NCI-H1092 (cell line): ENCODE data around the gene ANKS1A.

ENCODE experiments used
- DNase-seq: peaks from one replicate; lab custom pipeline; 2025; lab: John Stamatoyannopoulos, UW

ANKS1A gene

DNA sequence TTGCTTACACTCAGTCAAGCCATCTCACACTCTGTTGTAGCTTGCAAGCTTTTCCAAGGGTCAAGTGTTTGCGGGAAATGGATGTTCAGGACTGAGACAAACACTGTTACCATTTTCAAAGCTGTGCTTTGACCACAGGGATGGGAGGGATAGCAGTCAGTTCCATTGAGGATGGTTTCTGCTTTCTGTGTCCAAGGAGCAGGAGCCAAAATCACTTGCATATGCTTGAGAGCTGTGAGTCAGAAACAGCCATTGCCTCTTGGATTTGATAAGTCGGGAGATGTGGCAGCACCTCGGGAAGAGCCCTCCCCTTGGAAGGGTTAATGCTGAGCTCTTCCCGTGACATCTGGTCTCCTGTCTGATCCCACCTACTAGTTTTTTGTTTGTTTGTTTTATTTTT lies 166.8 kb downstream of the ANKS1A start:
- no peak for DNase-seq

DNA sequence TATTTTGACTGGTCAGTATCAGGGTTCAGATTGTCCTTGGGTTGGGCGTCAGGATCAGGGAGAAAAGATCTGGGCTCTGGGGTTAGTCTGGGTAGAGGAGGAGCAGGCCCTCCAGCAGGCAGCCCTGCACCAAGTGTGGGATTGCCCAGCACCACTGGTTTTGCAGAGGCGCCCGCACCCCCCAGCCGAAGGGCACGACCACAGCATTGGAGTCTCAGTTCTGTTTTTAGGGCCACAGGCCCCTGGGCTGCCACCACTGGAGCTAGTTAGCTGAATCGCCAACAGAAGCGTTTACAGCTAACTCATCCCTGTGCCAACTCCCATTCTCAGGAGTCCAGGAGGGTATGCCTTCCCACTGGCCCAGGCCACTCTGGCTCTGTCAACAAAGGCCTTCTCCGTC lies 167.9 kb downstream of the ANKS1A start:
- no peak for DNase-seq

DNA sequence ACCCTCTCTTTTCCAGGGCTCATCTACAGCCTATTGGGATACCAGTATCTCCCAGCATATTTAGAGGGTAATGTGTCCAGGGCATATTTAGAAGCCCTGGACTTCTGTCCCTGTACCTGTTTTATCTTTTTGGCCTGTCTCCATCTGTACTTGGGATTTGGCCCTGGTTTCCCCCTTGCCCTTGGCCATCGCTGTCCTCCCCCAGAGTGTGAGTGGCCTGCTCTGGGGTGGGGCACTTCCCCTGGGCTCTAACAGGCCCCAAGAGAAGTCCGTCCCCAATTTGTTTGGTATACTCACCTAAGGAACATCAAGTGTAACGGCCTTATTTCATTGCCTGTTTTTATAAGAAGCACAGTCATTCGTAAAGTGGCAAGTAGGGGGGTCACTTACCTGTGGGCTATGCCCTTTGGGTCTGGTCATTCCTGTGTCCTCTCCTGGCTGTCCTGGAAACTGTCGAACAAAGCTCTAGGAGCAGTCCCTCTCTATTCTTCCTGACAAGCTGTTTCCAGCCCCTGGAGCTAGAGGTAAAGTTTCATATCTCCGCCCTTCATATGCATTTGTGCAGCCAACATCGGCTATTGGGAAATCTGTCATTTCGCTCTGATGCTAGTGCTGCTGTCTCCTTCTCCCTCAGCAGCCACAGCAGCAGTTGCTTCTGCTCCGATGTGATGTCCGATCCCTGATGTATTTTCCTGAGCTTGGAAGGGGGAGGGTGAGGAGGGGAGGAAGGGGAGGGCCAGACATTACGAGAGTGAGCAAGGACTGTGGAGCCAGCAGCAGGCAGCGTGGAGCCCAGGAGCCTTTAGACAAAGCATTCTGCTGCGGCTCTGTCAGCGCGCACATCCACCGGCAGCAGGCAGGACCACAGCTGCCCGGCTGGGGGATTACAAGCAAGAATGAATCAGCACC lies 168.6 kb downstream of the ANKS1A start:
- no peak for DNase-seq

DNA sequence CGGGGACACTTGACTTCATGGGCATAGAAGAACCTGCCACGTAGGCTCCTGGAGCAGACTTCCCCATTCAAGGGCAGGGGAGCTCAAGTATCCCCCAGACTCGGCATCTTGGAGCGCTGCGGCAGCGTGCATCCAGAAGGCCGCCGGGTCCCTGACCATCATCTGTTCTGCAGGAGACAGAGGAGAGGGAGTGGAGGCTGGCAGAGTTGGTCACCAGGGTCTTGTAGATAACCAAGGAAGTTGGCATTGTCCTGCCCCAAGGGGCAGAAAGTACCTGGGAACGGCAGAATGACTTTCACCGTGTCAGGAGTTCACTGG lies 169.3 kb downstream of the ANKS1A start:
- no peak for DNase-seq

DNA sequence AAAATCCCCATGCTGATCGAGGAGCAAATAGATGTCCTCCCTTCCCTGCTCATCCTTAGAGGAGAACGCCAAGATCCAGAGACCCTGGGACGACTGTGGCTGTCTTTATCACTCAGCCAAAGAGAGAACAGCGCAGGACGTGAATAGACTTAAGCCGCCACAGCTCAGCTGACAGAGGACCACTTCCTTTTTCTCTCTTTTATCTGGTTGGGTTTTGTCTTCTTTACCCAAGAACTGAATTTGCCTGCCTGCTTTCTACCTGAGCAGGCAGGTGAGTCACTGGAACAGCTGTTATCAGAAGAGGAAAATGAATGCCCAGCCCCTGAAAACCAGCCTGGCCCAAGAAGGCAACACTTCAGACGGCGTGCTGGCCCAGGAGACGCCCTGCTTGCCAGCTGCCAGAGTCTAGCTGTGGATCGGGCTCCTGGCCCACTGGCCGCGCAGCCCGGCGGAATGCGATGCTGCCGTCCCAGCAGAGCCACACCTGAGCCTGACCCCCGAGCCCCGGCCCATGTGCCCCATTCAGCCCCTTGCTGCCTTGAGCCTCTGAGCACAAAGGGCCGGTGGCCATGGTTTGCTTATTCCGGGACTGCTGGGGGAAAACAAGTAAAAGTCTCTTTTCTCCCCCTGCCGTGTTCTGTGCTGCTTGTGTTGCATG lies 169.9 kb downstream of the ANKS1A start:
- DNase-seq, result no peak

DNA sequence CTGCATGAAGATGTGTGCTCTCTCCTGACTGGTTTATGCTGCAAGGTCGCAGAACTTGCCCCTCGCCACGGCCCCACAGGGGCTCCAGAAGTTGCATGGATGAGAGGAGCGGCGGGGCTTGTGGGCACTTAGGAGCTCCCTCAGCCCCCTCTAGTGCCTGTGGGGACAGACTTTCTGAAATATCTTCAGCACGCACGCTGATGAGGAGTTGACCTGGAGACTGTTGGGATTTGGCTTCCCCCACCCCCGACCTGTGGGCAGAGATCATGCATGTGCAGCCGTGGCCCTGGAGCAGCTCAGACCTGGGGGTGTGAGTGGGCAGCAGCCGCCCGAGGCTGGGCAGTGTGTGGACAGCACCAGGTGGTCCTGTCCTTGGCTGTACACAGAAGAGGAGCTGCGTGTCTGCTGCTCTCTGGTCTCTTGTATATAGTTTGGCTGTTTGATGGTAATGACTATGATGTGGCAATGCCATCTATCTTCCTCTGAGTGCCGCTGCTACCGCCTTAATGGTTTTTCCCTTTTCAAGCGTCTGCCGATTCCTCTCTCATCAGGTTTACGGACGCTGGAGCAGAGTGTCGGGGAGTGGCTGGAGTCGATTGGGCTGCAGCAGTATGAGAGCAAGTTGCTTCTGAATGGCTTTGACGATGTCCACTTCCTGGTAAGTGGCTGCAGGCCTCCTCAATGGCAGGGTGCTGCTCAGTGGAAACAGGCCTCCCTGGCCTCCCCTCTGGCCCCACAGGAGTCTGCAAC lies 170.7 kb downstream of the ANKS1A start:
- DNase-seq, result no peak

DNA sequence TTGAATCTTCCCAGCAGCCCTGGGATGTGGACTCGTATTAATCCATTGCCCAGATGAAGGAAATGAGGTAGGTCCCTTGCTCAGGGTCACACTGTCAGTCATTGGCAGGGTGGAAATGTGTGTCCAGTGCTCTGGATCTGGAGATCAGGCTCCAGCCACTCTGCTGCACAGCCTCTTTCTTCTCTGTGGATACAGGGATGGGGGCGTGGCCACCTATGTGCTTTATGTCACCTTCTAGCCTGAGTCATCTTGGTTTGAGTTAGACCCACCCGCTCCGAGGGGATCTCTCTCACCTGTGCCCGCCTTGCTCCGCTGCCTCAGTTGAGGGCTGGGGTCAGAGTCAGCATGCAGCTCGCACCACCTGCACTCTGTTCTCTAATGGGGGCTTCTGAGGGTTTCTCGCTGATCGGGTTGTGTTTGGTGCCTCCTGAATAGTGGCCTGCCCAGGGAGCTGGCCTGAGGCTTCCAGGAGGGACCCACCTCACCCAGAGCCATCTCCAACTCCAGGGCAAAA lies 172.1 kb downstream of the ANKS1A start:
- DNase-seq, result no peak

DNA sequence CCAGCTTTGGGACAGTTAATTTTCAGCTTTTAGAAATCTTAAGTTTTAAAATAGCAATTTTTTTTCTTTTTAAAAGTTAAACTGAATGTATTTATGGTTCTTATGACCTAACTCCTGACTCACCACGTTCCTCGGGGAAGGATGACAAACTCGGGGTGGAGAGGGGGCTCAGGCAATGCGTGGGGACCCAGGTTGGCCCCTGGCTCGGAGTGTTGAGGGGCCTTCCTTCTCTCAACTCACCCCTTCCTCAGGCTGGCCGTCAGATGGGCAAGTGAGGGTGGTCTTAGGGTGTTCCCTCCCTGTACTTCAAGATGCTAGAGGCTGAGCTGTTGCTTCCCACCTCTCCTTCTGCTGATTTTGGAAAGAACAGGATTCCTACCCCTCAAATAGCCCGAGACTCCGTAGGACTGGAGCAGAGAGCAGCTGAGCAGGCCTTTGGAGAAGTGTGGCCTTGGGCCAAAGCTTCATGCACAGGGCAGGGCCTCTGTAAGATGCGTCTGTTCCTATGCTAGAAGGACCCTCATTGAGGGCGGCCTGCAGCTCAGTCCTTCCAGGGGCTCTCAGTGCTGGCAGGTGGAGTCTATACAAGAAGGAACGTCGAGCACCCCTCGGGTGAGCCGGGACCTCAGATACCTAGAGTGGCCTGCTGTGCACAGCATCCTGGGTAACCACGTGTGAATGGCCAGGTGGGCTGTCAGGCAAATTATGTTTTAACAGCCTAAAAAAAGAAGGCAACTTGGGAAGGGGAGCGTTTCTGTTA lies 172.8 kb downstream of the ANKS1A start:
- DNase-seq, result no peak

DNA sequence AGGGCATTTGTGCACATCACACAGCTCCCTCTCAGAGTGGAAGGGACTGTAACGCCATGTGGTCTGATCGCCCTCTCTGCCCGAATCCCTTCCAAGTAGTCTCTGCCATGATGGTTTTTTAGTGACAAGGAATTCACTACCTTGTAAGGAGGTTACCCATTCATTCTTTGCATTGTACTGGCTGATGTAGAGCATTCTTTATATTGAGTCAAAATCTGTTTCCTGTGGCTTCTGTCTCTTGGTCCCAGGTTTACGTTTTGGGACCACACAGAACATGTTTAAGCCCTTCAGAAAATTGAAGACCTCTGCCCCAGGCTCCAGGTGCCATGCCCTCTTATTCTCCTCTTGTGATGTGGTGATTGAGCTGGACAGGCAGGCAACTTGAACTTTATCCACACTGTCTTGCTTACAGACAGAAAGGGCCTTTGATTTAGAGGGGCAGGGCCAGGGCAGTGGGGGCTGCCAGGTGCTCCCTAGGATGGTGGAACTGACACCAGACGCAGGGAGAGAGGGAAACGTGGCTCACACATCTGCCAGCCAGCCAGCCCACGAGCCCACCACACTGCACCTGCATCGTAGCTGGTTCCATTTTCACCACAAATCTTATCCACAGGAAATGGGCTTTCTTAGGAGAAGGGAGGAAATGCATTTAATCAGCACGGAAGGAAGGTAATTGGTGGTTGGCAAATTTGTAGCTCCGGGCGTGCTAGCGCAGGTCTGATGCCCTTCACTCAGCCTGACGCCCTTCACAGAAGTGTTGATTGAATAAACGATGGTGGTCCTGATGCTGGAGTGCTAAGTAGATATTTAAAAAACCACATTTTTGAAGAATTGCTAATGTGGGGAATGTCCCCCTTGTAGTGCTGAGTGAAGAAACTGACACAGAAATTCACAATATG lies 173.9 kb downstream of the ANKS1A start:
- DNase-seq, result no peak

DNA sequence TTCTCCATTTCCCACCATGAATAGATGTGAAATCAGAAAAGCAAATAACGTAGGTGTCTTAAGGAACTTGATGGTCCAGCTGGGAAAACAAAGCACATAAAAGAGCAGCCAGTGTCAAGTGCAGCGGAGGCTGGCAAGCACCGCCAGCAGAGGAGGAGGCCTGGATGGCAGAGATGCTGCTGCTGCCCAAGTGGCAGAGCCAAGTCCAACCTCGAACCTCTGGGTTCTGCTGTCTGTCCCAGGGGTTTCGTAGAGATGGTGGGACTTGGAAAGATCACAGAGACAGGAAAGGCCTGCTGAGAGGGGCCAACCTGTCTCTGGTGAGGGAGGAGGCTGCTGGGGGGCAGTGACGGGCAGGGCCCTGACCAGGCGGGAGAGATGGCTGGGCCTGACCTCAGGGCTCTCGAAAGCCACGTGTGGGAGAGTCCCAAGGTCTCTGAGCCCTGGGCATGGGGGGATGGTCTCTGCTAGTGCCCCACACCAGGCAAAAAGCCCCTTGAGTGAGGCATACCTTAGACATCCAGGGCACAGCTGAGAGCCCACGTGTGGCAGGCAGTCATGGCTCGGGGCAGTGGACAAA lies 174.7 kb downstream of the ANKS1A start:
- no peak for DNase-seq

DNA sequence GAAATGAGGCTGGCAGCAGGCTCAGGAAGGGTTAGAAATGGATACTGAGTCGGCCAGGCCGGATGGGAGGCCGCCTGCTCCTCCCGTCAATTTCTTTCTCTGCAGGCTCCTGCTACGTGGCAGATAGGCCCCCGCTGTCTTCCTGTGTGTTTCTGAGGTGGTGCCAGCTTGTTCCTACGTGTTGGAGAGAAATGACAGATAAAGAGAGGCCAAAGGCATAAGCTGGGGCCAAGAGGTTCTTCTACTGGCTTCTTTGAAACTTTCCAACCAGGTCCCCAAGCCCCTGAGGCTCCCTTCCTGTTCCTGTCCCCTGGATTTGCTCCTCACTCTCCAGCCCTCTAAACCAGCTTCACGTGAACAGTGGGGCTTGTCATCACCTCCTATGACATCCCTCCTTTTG lies 175.2 kb downstream of the ANKS1A start:
- DNase-seq, result no peak

DNA sequence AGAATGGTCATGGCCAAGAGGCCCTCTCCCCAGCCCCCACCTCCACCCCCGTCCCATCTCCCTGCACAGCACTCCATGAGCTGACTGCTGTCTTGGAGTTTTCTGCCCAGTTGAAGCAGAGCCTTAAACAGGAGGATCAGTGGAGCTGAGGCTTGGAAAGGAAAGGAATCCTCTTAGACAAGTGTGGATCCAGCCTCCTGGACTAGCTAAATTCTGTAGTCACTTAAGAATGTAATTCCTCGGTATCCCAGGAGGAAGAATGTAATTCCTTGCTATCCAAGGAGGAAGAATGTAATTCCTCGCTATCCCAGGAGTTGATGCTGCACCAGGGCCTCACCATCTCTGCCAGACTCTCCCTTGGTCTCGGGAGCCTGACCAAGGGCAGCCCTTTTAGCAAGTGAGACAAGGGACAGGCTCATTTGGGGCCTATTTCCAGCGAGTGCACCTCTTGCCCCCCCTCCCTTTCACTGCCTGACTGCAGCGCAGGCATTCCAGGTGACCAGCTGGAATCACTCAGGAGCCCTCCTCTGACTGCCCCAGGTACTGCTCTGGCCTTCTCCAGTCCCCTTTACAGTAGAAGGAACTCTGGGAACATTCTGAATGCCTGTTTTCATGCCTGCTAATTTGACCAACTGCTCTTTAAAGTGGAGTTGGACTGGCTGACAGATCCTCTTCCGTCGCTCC lies 175.8 kb downstream of the ANKS1A start:
- DNase-seq, result no peak

DNA sequence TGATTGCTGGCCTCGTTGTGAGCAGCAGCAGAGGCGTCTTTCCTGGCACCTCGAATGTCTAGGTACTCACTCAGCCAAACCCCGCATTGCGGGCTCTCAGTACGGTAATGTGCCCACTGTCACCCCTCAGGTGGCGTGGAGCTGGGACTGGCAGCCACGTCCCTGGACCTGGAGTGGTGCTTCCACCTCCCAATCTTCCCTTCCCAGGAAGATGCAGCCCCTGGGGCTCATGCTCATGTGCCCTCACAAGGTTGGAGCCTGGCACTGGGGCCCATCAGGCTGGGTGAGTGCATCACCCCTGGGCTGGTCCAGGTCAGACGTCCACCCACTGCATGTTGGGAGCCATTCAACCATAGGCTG lies 176.4 kb downstream of the ANKS1A start:
- no peak for DNase-seq

DNA sequence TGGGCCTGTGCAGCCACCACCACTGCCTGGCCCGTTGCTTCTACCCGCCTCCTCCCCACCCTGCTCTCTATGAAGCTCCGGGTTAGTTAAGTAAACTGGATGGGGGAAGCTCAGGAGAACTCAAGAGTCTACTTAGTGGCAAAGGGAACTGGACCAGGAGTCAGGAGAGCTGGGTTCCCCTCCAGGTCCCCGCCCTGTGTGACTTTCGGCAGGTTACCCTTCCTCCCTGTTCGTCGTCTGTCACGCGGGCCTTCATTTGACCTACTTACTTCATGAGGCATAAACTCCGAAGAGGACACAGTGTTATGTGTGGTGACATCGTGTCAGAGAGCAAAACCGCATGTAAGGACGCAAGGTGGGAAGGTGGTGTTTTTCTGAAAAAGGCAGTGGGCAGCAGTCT lies 176.8 kb downstream of the ANKS1A start:
- no peak for DNase-seq

DNA sequence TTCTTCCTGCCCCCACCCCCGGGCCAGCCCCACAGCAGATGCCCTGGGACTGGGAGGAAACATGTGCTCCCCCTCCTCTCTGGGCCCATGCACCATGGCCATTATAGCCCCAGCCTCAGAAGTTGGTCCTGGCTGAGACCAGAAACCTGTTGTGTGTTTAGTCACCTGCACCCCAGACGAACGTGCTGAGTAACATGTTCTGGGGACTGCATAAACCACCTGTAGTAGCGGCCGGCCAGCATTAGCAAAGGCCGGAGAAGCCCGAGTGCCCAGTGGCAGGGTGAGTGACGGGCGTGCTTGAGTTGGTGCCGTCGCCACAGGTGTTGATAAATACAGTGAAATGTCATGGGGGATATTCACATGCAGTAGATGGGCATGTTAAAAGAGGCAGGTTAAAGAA lies 178.2 kb downstream of the ANKS1A start:
- no peak for DNase-seq

DNA sequence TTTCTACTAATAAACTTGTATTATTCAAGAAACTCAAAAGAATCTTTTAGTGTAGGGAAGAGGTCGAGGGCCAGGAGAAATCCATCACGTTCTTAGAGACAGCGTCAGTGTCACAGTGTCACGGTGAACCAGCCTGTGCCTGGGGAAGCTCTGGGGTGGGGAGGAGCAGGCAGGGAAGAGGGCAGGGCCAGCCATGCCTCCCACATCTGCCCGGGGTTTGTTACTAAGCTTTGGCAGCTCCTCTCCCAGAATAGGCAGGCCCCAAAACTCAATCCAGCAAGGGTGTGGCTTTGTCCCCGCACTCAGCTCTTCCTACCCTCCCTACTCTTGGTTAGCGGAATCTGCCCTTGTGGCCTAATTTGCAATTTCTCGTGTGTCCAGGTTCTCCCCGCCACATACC lies 179.2 kb downstream of the ANKS1A start:
- no peak for DNase-seq

DNA sequence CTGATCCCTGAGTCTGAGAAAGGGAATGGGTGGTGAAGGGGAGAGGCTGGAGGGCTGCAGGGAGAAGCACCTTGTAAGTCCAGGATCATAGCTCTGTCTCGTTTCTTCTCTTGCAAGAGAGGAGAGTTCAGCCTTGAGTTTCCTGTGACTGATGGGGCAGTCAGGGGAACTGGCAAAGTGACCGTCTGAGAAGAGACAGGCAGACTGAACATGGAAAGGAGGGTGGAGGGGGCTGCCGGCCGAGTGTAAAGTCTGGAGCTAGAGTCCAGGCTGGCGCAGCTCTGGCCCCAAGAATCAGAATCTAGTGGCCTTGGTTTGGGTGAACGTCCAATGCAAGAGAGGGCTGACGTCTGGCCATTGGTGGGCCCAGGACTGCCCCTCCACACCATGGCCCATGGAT lies 179.6 kb downstream of the ANKS1A start:
- no peak for DNase-seq

DNA sequence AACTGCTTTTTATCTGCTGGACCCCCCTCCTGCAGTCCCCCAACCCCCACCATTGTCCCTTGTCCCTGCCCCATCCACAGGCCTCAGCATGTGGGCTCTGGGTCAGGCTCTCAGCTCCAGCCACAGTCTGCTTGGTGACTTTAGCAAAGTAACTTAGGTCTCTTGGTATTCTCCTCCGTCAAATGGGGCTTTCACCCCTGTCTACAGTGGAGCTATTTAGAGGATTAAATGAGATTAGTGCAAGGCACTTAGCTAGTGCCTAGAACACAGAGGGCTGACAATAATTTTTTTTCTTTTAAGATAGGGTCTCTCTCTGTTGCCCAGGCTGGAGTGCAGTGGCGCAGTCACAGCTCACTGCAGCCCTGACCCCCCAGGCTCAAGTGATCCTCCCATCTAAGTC lies 180.2 kb downstream of the ANKS1A start:
- DNase-seq, result no peak

DNA sequence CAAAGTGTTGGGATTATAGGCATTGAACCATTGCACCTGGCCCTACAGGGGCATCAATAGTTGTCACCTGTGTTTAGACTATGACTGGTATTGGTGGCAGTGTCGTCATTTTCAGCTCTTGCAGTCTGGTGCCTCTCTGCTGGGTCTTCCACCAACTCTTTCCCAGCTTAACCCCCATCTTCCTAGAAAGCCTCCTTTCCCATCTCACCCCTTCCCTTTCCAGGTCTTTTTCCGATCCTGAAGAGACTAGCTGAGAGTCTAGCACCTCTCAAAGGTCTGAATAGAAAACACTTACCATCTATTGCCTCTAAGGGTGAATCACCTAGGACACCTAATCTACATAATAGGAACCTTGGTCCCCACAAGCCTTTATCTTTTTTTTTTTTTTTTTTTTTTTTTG lies 181.1 kb downstream of the ANKS1A start:
- DNase-seq, result no peak

DNA sequence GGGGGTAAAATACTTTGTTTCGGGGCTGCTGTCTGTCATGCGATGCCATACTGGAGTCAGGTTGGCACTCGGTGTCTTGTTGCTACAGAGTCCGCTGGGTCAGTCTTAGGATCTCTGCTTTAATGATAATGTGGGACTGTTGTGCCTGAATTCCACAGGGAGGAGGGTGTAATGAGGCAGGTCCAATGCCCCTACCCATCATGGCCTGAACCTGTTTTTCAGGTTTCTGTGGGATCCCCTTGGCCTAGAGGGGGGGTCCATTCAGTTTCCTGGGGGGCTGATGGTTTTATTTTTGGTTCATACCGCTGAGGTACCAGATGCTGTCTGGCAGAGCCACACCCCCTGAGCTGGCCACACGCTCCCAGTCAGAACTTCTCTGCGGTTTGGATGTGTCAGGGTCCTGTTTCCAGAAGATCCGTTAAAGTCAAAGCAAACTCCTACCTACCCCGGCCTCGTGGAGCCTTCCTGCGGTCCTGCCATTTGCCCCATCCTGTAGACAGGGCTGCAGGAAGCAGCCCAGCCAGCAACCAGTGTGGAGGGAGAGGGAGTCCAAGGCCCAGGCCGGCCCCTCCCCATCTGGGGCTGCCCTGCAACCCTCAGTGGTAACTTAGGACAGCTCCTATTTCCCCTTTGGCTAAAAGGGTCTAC lies 182.4 kb downstream of the ANKS1A start:
- no peak for DNase-seq
